NCI-H1694 (cell line): ENCODE data around the gene HOOK2.
"Not testable (repeated sequence)": the region's sequence is repeated elsewhere in the genome, so short reads cannot be mapped to it uniquely, and the experiment has no call there.

ENCODE experiments used
- DNase-seq: peaks from one replicate; lab custom pipeline; 2025; lab: John Stamatoyannopoulos, UW

Gene HOOK2

GRCh38 chr19:12752056-12752781 lies 23.1 kb downstream of the HOOK2 start:
- no peak for DNase-seq

- no peak for DNase-seq
These were observed 23.7 kb downstream of the HOOK2 start, which contains the start of gene BEST2 for GRCh38 chr19:12751635-12752034. Gene BEST2 (plus strand): TSS chr19:12751791. CDS start chr19:12752593, 802 bp downstream.

GRCh38 chr19:12750851-12751250 lies 24.5 kb downstream of the HOOK2 start:
- DNase-seq = no peak

GRCh38 chr19:12749938-12750521 lies 25.3 kb downstream of the HOOK2 start:
- peak; percentile 1 for DNase-seq

GRCh38 chr19:12748489-12748888 lies 26.9 kb downstream of the HOOK2 start:
- no peak for DNase-seq

GRCh38 chr19:12745166-12745897 lies 30.0 kb downstream of the HOOK2 start:
- no peak for DNase-seq

- no peak for DNase-seq
These were observed 37.5 kb downstream of the HOOK2 start for GRCh38 chr19:12737835-12738351.

GRCh38 chr19:12736995-12737834 lies 38.1 kb downstream of the HOOK2 start, which contains the start of gene GET3:
Gene GET3 (plus strand): TSS chr19:12737497. CDS start chr19:12737506, 9 bp downstream.
- peak; percentile 98 for DNase-seq

- peak; percentile 10 for DNase-seq
These were observed 41.8 kb downstream of the HOOK2 start for GRCh38 chr19:12733369-12734214.

GRCh38 chr19:12731337-12731736 lies 44.0 kb downstream of the HOOK2 start:
- DNase-seq = no peak

GRCh38 chr19:12730064-12730463 lies 45.3 kb downstream of the HOOK2 start:
- DNase-seq = no peak

- DNase-seq = no peak
These were observed 47.5 kb downstream of the HOOK2 start for GRCh38 chr19:12727745-12728433.

- DNase-seq = no peak
These were observed 48.4 kb downstream of the HOOK2 start for GRCh38 chr19:12726988-12727316.

- not testable (repeated sequence) for DNase-seq
These were observed 49.7 kb downstream of the HOOK2 start for GRCh38 chr19:12725612-12726011.

GRCh38 chr19:12723641-12724426 lies 51.5 kb downstream of the HOOK2 start, which contains the start of gene TNPO2:
Gene TNPO2 (minus strand): TSS chr19:12723932. CDS start chr19:12720977, 2,955 bp downstream.
- peak; percentile 53 for DNase-seq

GRCh38 chr19:12723381-12723640 lies 52.0 kb downstream of the HOOK2 start:
- DNase-seq = no peak

- peak; percentile 96 for DNase-seq
These were observed 52.6 kb downstream of the HOOK2 start for GRCh38 chr19:12722566-12723380.

GRCh38 chr19:12721656-12722565 lies 53.4 kb downstream of the HOOK2 start:
- no peak for DNase-seq
